GM20000 (cell line): ENCODE data around the gene ACTC1.

Experiments used
- DNase-seq: peaks from one replicate; pipeline ENCODE4 v3.0.0; 2012; ENCODE audit warnings: low spot score
- CTCF ChIP-seq: IDR thresholded peaks from 2 replicates; pipeline ENCODE4 v1.5.1; 2012; ENCODE audit warnings: mild to moderate bottlenecking, control low read depth; ENCODE audit errors: extremely low read depth, missing control alignments

The ACTC1 gene

GRCh38 chr15:34773917-34774316 lies 21.4 kb downstream of the ACTC1 start:
- DNase-seq, result no peak
- no peak for TF ChIP-seq CTCF

GRCh38 chr15:34773013-34773412 lies 22.3 kb downstream of the ACTC1 start:
- DNase-seq, result no peak
- no peak for TF ChIP-seq CTCF

GRCh38 chr15:34772312-34772711 lies 23.0 kb downstream of the ACTC1 start:
- no peak for TF ChIP-seq CTCF

GRCh38 chr15:34769711-34770110 lies 25.6 kb downstream of the ACTC1 start:
- no peak for TF ChIP-seq CTCF

More at GRCh38 chr15:34772312-34772711, 23.0 kb downstream of the ACTC1 start:
- no peak for DNase-seq

GRCh38 chr15:34768530-34768929 lies 26.8 kb downstream of the ACTC1 start:
- DNase-seq, result no peak
- TF ChIP-seq CTCF, result no peak

More at GRCh38 chr15:34769711-34770110, 25.6 kb downstream of the ACTC1 start:
- DNase-seq, result no peak

GRCh38 chr15:34765741-34766140 lies 29.6 kb downstream of the ACTC1 start:
- DNase-seq, result no peak
- TF ChIP-seq CTCF, result no peak

- TF ChIP-seq CTCF, result no peak
- DNase-seq, result no peak
Observed at GRCh38 chr15:34760909-34761308, 34.4 kb downstream of the ACTC1 start.
